ENCODE results near the gene INSYN1.

The INSYN1 gene

DNA sequence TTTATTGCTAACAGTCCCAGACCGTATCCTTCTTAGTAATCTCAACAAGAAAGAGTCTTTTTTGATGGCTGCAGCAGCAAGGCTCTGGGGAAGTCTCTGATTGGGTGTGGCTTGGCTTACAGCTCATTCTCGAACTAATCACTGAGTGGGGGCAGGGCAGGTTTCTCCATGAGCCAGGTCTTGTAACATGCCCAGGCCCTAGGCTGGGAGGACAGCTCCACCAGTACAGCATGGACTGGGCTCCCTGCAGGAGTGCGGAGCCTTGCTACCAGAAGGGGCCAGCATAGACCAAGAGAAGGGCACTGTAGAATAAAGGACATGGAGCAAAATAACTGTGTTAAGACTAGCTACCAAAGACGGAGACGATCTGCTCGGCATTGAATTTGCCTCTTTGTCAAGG is 61.8 kb downstream of the INSYN1 start:
- H3K4me3 ChIP-seq: no peak overlapping the region
- peaks cover 28 to 99% (median 50%) of the 10 kb centered on the region in 10 experiments for H3K4me1 ChIP-seq
- H3K27ac ChIP-seq: no peak overlapping the region
- H3K36me3 ChIP-seq: no peaks in the 10 kb centered on the region
- H3K9me3 ChIP-seq (replicated peaks in 1 of 11): no peaks in the 10 kb centered on the region
- TF ChIP-seq Cebpa-rat (IDR thresholded peaks at IDR 0.05): no peak
- no peak overlapping the region for H3K9ac ChIP-seq
- H4K20me1 ChIP-seq: peaks cover 0 to 100% (median 34%) of the 10 kb centered on the region in 11 experiments; a peak in 16 of 22 replicates
- H3K4me2 ChIP-seq: peak overlapping the region in 6 of 11 experiments; percentile 14 to 90 (median 60); a peak in 10 of 22 replicates
- no peaks in the 10 kb centered on the region for H3K27me3 ChIP-seq

DNA sequence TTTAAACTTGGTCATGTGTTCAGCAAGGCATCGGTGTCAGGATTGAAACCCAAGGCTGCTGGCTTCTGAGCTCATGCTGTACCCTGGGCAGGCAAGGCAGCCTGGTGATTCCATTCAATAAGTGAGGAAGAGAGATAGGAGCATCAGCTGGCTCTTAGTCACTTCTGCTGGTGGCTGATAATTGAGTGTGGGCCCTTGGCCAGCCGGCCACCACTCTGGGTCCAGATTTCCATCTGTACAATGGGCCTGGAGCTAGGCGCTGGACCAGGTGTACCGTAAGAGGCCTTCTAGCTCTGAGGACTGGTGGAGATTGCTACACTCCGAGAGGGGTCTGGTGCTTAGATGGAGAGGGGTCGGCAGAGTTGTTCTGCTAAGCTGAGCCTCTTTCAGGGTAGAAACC is 64.7 kb downstream of the INSYN1 start:
- H3K9me3 ChIP-seq (replicated peaks in 1 of 11): no peaks in the 10 kb centered on the region
- TF ChIP-seq Cebpa-rat (IDR thresholded peaks at IDR 0.05): no peak
- peaks cover 0 to 80% (median 14%) of the 10 kb centered on the region in 11 experiments; a peak in 16 of 22 replicates for H4K20me1 ChIP-seq
- no peak overlapping the region for H3K27ac ChIP-seq
- H3K36me3 ChIP-seq: no peaks in the 10 kb centered on the region
- no peaks in the 10 kb centered on the region for H3K27me3 ChIP-seq
- H3K4me2 ChIP-seq: peak overlapping the region in 6 of 11 experiments; percentile 3 to 96 (median 88); a peak in 8 of 22 replicates
- no peak overlapping the region for H3K9ac ChIP-seq
- H3K4me1 ChIP-seq: peaks cover 14 to 96% (median 40%) of the 10 kb centered on the region in 10 experiments
- no peak overlapping the region for H3K4me3 ChIP-seq

DNA sequence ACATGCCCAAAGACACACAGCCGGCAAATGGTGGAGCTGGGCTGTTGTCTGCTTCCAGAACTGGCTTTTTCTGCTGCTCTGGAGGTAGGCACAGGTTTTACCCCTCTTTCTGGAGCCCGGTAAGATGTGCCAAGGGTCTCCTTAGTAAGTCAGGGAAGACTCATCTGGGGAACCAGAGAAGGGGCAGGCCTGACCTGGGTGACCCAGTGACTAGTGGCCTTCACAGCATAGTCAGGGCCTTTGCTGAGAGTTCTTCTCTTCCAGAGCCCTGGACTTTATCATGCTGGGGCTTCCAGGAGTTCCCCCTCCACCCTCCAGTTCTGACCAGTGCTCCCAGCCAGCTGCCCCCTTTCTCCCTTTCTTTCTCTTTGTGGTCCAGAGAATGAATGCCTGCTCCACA is 65.8 kb downstream of the INSYN1 start:
- Histone ChIP-seq H3K4me1 (peaks cover 17 to 97% (median 50%) of the 10 kb centered on the region in 10 experiments), H3K4me2 (peak overlapping the region in 7 of 11 experiments; percentile 79 to 96 (median 86); a peak in 10 of 22 replicates), H3K9me3 (replicated peaks in 1 of 11) (no peaks in the 10 kb centered on the region), H3K27me3 (no peaks in the 10 kb centered on the region), H3K9ac (peak overlapping the region in 1 of 11 experiments; percentile 87; a peak in 2 of 22 replicates), H4K20me1 (peaks cover 0 to 69% (median 14%) of the 10 kb centered on the region in 11 experiments; a peak in 16 of 22 replicates), H3K36me3 (no peaks in the 10 kb centered on the region), H3K27ac (peak overlapping the region in 2 of 11 experiments; percentile 21 to 30; a peak in 2 of 22 replicates), H3K4me3 (peak overlapping the region in 2 of 10 experiments; percentile 77 to 80; a peak in 2 of 20 replicates)
- no peak for TF ChIP-seq Cebpa-rat (IDR thresholded peaks at IDR 0.05)

DNA sequence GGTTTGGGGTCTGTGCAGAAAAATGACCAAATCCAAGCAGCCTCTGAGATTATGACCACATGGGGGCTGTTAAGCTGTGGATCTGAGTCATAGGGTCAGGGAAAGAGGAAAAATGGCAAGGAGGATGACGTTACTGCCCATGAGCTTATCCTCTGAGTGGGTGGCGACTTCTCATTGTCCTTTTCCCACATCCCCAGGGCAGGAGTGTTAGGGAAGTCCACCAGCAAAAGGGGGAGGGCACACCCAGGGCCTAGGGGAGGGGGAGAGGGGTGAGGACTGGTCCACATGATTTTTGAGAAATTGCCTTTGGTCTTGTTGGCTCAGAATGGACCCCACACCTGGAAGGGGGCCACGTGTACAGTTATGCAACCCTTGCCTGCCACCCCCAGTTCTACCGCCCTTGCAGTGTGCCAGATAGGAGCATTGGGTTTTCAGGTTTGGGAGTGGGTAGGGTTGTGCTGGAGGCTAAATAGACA is 66.3 kb downstream of the INSYN1 start:
- peaks cover 0 to 64% (median 13%) of the 10 kb centered on the region in 11 experiments; a peak in 16 of 22 replicates for H4K20me1 ChIP-seq
- no peaks in the 10 kb centered on the region for H3K9me3 ChIP-seq (replicated peaks in 1 of 11)
- no peaks in the 10 kb centered on the region for H3K27me3 ChIP-seq
- H3K4me2 ChIP-seq: peak overlapping the region in 8 of 11 experiments; percentile 79 to 96 (median 86); a peak in 12 of 22 replicates
- peak overlapping the region in 2 of 10 experiments; percentile 77 to 80; a peak in 4 of 20 replicates for H3K4me3 ChIP-seq
- H3K4me1 ChIP-seq: peaks cover 17 to 97% (median 54%) of the 10 kb centered on the region in 10 experiments
- TF ChIP-seq Cebpa-rat (IDR thresholded peaks at IDR 0.05): no peak
- H3K9ac ChIP-seq: peak overlapping the region in 2 of 11 experiments; percentile 83 to 87; a peak in 3 of 22 replicates
- no peaks in the 10 kb centered on the region for H3K36me3 ChIP-seq
- H3K27ac ChIP-seq: peak overlapping the region in 2 of 11 experiments; percentile 21 to 87; a peak in 2 of 22 replicates

DNA sequence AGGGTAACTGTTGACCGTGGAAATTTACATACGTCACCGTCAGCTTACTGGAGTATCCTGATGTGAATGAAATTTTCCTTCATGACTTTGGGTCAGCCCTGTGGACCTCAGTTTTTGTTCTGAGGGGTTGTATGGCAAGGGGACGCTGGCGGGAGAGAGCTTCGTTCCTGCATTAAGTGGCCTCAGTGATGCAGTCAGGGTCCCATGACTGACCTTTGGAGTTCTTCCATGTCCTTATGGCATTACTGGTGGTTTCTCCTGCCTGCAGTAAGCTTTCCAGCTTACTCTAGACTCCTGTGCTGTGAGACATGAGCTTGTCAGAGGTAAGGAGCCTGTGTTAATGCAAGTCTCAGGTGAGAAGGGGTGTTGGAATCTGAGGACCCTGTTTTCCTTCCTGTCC is 67.2 kb downstream of the INSYN1 start:
- peak overlapping the region; percentile 77 to 96 (median 85) for H3K4me2 ChIP-seq
- peak overlapping the region in 4 of 11 experiments; percentile 25 to 87 (median 84); a peak in 3 of 22 replicates for H3K9ac ChIP-seq
- no peaks in the 10 kb centered on the region for H3K27me3 ChIP-seq
- no peaks in the 10 kb centered on the region for H3K36me3 ChIP-seq
- no peaks in the 10 kb centered on the region for H3K9me3 ChIP-seq (replicated peaks in 1 of 11)
- peaks cover 0 to 56% (median 5%) of the 10 kb centered on the region in 11 experiments; a peak in 14 of 22 replicates for H4K20me1 ChIP-seq
- peaks cover 17 to 97% (median 57%) of the 10 kb centered on the region in 10 experiments for H3K4me1 ChIP-seq
- peak overlapping the region in 2 of 11 experiments; percentile 9 to 87; a peak in 3 of 22 replicates for H3K27ac ChIP-seq
- no peak for TF ChIP-seq Cebpa-rat (IDR thresholded peaks at IDR 0.05)
- H3K4me3 ChIP-seq: peak overlapping the region in 4 of 10 experiments; percentile 71 to 80 (median 78); a peak in 7 of 20 replicates
